ENCODE measurements around the gene PTPRN2.
"Not testable (repeated sequence)": the region's sequence is repeated elsewhere in the genome, so short reads cannot be mapped to it uniquely, and the experiment has no call there.

Gene PTPRN2

GRCh38 chr7:157896774-157897555 lies 690.7 kb downstream of the PTPRN2 start:
- H3K4me3 ChIP-seq (ENCODE audit: low read depth, low read length): no peak overlapping the region
- DNase-seq (ENCODE audit: low read depth): no peak
- no peak for TF ChIP-seq CTCF (IDR thresholded peaks at IDR 0.05; ENCODE audit: low read depth, low read length, missing control alignments)
- in situ Hi-C loops (cut with HindIII; ENCODE audit: low sequenced_read_pairs): no loop called here

- in situ Hi-C loops (cut with HindIII; ENCODE audit: low sequenced_read_pairs); DNase-seq (ENCODE audit: low read depth); H3K4me3 ChIP-seq (ENCODE audit: low read depth, low read length): not testable (repeated sequence)
These were observed 691.3 kb downstream of the PTPRN2 start for GRCh38 chr7:157896376-157896675.

- DNase-seq (ENCODE audit: low read depth): no peak
- no peak for TF ChIP-seq CTCF (IDR thresholded peaks at IDR 0.05; ENCODE audit: low read depth, low read length, missing control alignments)
- in situ Hi-C loops (cut with HindIII; ENCODE audit: low sequenced_read_pairs): no loop called here
- H3K4me3 ChIP-seq (ENCODE audit: low read depth, low read length): no peak overlapping the region
These were observed 691.9 kb downstream of the PTPRN2 start for GRCh38 chr7:157895520-157896375.

GRCh38 chr7:157895098-157895497 lies 692.5 kb downstream of the PTPRN2 start:
- H3K4me3 ChIP-seq (ENCODE audit: low read depth, low read length); in situ Hi-C loops (cut with HindIII; ENCODE audit: low sequenced_read_pairs); DNase-seq (ENCODE audit: low read depth): not testable (repeated sequence)

- no peak overlapping the region for H3K4me3 ChIP-seq (ENCODE audit: low read depth, low read length)
- no peak for TF ChIP-seq CTCF (IDR thresholded peaks at IDR 0.05; ENCODE audit: low read depth, low read length, missing control alignments)
- in situ Hi-C loops (cut with HindIII; ENCODE audit: low sequenced_read_pairs): no loop called here
- no peak for DNase-seq (ENCODE audit: low read depth)
These were observed 694.0 kb downstream of the PTPRN2 start for GRCh38 chr7:157893535-157894044.

- in situ Hi-C loops (cut with HindIII; ENCODE audit: low sequenced_read_pairs): no loop called here
- no peak for TF ChIP-seq CTCF (IDR thresholded peaks at IDR 0.05; ENCODE audit: low read depth, low read length, missing control alignments)
- H3K4me3 ChIP-seq (ENCODE audit: low read depth, low read length): no peak overlapping the region
- DNase-seq (ENCODE audit: low read depth): no peak
These were observed 694.7 kb downstream of the PTPRN2 start for GRCh38 chr7:157892751-157893523.

GRCh38 chr7:157890921-157891401 lies 696.7 kb downstream of the PTPRN2 start:
- in situ Hi-C loops (cut with HindIII; ENCODE audit: low sequenced_read_pairs): no loop called here

More at GRCh38 chr7:157890921-157891401, 696.7 kb downstream of the PTPRN2 start:
- TF ChIP-seq CTCF (IDR thresholded peaks at IDR 0.05; ENCODE audit: low read depth, low read length, missing control alignments): no peak
- no peak overlapping the region for H3K4me3 ChIP-seq (ENCODE audit: low read depth, low read length)
- no peak for DNase-seq (ENCODE audit: low read depth)

Data from astrocyte of the cerebellum (primary cell).